Activated B cell treated with CpG ODN at 0.5 μM for 24 hours (primary cell): ENCODE data around the gene HSFX3. TPM values are rescaled to one million over a fixed set of nuclear protein-coding genes. Genes with fewer than 3 reads are reported as not detected.
"Not testable (repeated sequence)": the region's sequence is repeated elsewhere in the genome, so short reads cannot be mapped to it uniquely, and the experiment has no call there.

Experiments
- ATAC-seq: fragments of 200-7000 bp; cut with Tn5 transposase; one replicate; pipeline ENCODE4 v1.10.0; 2021; ENCODE audit warnings: low read depth, mild to moderate bottlenecking, moderate library complexity
- CTCF ChIA-PET: fragments of 350-600 bp; sonication (Branson Sonifier 250); formaldehyde crosslinking; loops from one replicate; lab custom pipeline; 2021; ENCODE audit warnings: antibody characterized with exemption; lab: Charles Lee
- POLR2A ChIA-PET: fragments of 350-600 bp; sonication (Branson Sonifier 250); formaldehyde crosslinking; loops from one replicate; lab custom pipeline; 2021; ENCODE audit warnings: antibody characterized with exemption; lab: Charles Lee
- DNase-seq: peaks from one replicate; pipeline ENCODE4 v3.0.0; 2022
- H3K27ac Mint-ChIP-seq: one replicate; pipeline ENCODE4 v1.8.0; 2020; ENCODE audit warnings: mixed read lengths
- H3K27me3 Mint-ChIP-seq: one replicate; pipeline ENCODE4 v1.8.0; 2021; ENCODE audit warnings: mixed read lengths
- H3K36me3 Mint-ChIP-seq: one replicate; pipeline ENCODE4 v1.8.0; 2021; ENCODE audit warnings: low read depth, mixed read lengths
- H3K4me1 Mint-ChIP-seq: one replicate; pipeline ENCODE4 v1.8.0; 2021; ENCODE audit warnings: mixed read lengths
- H3K4me3 Mint-ChIP-seq: one replicate; pipeline ENCODE4 v1.8.0; 2020; ENCODE audit warnings: mild to moderate bottlenecking, mixed read lengths
- H3K9me3 Mint-ChIP-seq: one replicate; pipeline ENCODE4 v1.8.0; 2020; ENCODE audit warnings: mixed read lengths
- intact Hi-C: fragments of 100-400 bp; cut with micrococcal nuclease; formaldehyde crosslinking; loops from one replicate; pipeline ENCODE4 v1.15.1; 2024
- total RNA-seq: library from RNA; stranded (reverse); gene quantifications from 2 replicates; pipeline ENCODE4 v1.2.3, GENCODE V29; 2022
- TF ChIP-seq, protein P1 (sequence below): fragments of 200-600 bp; IDR thresholded peaks from one replicate; pipeline ENCODE4 v1.8.0; 2022; ENCODE audit warnings: antibody characterized with exemption, mild to moderate bottlenecking

HSFX3 gene, protein sequence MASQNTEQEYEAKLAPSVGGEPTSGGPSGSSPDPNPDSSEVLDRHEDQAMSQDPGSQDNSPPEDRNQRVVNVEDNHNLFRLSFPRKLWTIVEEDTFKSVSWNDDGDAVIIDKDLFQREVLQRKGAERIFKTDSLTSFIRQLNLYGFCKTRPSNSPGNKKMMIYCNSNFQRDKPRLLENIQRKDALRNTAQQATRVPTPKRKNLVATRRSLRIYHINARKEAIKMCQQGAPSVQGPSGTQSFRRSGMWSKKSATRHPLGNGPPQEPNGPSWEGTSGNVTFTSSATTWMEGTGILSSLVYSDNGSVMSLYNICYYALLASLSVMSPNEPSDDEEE
- total RNA-seq = not detected in 2 replicates

DNA sequence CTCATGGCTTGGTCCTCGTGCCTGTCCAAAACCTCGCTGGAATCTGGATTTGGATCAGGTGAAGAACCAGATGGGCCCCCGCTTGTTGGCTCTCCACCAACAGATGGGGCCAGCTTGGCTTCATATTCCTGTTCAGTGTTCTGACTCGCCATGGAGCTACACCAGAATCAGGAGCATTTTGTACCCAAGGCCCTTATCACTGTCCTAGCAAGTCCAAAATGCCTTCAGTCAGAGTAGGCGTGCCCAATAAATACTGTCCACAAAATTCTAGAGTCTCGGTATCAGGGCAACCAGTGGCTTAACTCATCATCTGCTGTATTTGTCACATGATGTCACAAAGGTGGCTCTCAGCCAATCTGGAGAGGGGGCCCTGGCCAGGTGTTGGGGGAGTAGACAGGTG lies at the start of gene HSFX3:
Gene HSFX3, minus strand, starts transcription at position 224 of the 400 bp plus-strand sequence. Its CDS starts 72 bp downstream, at position 152.
- H3K27me3 Mint-ChIP-seq, CTCF ChIA-PET, DNase-seq, H3K4me3 Mint-ChIP-seq, ATAC-seq, H3K36me3 Mint-ChIP-seq, intact Hi-C loops, H3K27ac Mint-ChIP-seq, H3K9me3 Mint-ChIP-seq, H3K4me1 Mint-ChIP-seq, POLR2A ChIA-PET: not testable (repeated sequence)

GRCh38 chrX:149598603-149599002 lies 48.9 kb upstream of the HSFX3 start:
- DNase-seq, H3K27ac Mint-ChIP-seq, H3K36me3 Mint-ChIP-seq, ATAC-seq, H3K4me1 Mint-ChIP-seq, H3K27me3 Mint-ChIP-seq, CTCF ChIA-PET, intact Hi-C loops, POLR2A ChIA-PET, H3K4me3 Mint-ChIP-seq, H3K9me3 Mint-ChIP-seq: not testable (repeated sequence)

DNA sequence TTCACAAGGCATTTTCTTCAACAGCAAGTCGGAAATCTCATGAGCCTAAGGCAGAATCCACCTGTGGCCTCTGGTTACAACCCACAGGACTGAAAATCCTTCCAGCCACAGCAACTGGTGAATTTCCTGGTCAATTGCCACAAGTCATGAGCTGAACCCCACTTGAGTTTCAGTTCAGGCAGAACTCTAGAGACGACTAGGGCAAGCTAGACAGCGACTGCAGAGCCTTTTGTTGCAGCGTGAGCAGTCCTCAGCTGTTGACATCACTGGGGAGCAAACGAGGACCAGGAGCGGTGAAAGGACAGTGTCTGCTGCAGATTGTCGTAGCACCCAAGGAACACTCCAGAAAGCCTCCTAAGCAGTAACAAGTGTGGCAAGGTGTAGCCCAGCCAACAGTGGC lies 46.2 kb upstream of the HSFX3 start:
- not testable (repeated sequence) for H3K27ac Mint-ChIP-seq

DNA sequence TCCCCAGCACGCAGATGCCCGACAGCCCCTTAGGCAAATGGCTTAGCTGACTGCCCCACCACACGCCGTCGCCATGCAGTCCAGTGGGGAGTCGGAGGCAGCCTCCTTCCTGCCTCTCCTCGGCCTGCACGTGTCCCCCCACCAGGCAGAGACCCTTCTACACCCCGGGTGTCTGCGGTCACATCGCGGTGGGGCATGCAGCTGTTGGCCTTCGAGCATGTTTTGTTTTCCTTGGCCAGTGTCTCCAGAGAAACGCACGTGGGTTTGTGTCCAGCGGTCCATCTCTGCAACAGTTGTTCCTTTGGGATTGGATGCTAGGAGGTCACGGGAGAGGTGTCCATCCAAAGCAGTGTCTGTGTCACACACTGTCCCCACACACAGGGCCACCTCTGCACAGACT lies 45.5 kb upstream of the HSFX3 start, which contains the start of gene HSFX2:
Gene HSFX2, minus strand, starts transcription at position 101 of the 400 bp plus-strand sequence. CDS start 614 bp downstream, outside the sequence.
- intact Hi-C loops, POLR2A ChIA-PET, H3K36me3 Mint-ChIP-seq, DNase-seq, CTCF ChIA-PET, H3K27ac Mint-ChIP-seq, H3K4me1 Mint-ChIP-seq, H3K27me3 Mint-ChIP-seq, H3K4me3 Mint-ChIP-seq, H3K9me3 Mint-ChIP-seq, ATAC-seq: not testable (repeated sequence)

More for the DNA sequence above, 46.2 kb upstream of the HSFX3 start:
- CTCF ChIA-PET, H3K4me1 Mint-ChIP-seq, POLR2A ChIA-PET, H3K4me3 Mint-ChIP-seq, H3K27me3 Mint-ChIP-seq, intact Hi-C loops, H3K9me3 Mint-ChIP-seq, H3K36me3 Mint-ChIP-seq, ATAC-seq, DNase-seq: not testable (repeated sequence)

DNA sequence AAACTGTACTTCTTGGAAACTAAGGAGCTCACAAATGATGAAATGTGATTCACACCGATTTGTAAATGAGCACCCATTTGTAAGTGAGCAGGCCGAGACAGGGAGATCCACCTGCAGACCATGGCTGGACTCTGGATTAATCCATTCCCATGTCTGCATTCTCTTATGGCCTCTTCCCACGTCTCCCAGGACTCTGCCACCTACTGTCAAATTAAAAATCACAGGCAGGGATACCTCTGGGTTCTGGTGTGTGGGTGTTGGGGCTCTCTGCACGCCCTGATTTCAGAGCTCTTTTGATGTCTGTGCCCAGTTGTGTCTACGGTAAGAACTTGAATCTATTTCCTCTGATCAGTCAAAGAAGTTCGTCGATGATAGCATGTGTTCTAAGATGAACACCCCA lies 41.3 kb upstream of the HSFX3 start:
- H3K36me3 Mint-ChIP-seq, H3K27ac Mint-ChIP-seq, DNase-seq, intact Hi-C loops, H3K4me1 Mint-ChIP-seq, POLR2A ChIA-PET, H3K9me3 Mint-ChIP-seq, H3K4me3 Mint-ChIP-seq, CTCF ChIA-PET, ATAC-seq, H3K27me3 Mint-ChIP-seq: not testable (repeated sequence)

DNA sequence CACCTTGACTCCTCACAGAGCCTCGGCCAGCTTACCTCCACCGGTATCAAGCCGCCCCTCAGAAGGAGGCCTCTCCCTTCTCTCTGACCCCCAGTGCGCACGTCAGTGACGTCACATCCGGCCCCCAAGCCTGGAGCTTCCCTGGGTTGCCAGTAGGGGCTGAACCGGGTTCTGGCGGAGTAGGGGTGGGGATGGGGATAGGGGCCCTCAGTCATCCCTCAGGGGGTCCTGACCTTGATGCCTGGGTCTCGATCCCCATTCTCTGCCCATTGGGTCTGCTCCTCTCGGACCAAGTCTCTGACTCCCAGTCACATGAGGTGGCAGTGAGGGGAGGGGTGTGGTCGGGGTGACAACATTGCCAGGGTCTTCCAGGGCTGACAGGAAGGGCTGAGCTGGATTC lies 37.6 kb upstream of the HSFX3 start, which contains the start of gene MAGEA9B:
Gene MAGEA9B, minus strand, starts transcription at position 101 of the 400 bp plus-strand sequence. CDS start 4,280 bp downstream, outside the sequence.
- intact Hi-C loops, H3K27me3 Mint-ChIP-seq, H3K27ac Mint-ChIP-seq, H3K4me3 Mint-ChIP-seq, CTCF ChIA-PET, DNase-seq, H3K4me1 Mint-ChIP-seq, H3K9me3 Mint-ChIP-seq, ATAC-seq, H3K36me3 Mint-ChIP-seq, POLR2A ChIA-PET: not testable (repeated sequence)

- H3K4me3 Mint-ChIP-seq, H3K36me3 Mint-ChIP-seq, CTCF ChIA-PET, H3K27ac Mint-ChIP-seq, intact Hi-C loops, H3K4me1 Mint-ChIP-seq, POLR2A ChIA-PET, DNase-seq, ATAC-seq, H3K27me3 Mint-ChIP-seq, H3K9me3 Mint-ChIP-seq: not testable (repeated sequence)
These were observed 35.9 kb upstream of the HSFX3 start for GRCh38 chrX:149585631-149586030.

DNA sequence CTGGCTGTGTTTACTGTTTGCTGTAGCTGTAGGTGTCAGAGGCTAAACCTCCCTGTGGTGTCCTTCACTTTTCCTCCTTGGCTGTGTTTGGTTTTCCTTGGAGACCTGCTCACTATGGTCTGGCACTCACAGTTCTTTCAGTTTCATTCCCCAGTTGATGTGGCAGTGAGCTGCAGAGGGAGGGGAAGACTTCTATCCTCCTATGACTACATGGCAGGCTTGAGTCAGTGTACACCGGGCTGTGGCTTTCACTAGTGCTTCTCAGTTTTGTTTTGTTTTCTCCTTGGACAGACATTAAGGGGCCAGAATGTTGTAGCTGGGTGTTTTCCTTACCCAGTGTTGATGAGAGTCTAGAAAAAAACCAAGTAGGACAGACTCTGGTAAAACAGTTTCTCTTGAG lies 23.7 kb upstream of the HSFX3 start:
- POLR2A ChIA-PET, H3K27me3 Mint-ChIP-seq, H3K27ac Mint-ChIP-seq, intact Hi-C loops, H3K4me3 Mint-ChIP-seq, CTCF ChIA-PET, H3K4me1 Mint-ChIP-seq, DNase-seq, H3K9me3 Mint-ChIP-seq, H3K36me3 Mint-ChIP-seq, ATAC-seq: not testable (repeated sequence)

DNA sequence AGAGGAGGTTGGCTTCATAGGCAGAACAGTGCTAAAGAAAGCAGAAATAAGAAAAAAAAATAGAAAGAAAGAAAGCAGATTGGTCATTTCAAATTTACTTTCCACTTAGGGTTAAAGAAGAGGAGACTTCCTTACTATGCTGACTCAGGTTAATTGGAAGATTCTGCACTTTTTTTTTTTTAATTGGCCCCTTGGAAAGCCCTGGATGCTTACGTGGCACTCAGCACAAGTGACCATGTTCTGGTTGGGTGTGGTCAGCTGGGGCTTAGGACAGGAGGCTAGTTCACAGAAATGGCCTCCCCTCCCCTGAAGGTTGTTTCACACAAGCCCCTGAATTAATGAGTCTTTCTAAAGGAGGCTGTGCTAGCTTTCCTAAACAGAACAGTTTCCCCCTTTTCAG lies 23.0 kb upstream of the HSFX3 start:
- H3K27ac Mint-ChIP-seq = no peak overlapping the region
- no peaks in the 10 kb centered on the region for H3K9me3 Mint-ChIP-seq
- DNase-seq (no peak), ATAC-seq (no peak)
- peaks cover 6% of the 10 kb centered on the region for H3K27me3 Mint-ChIP-seq
- intact Hi-C loops = no loop called here
- H3K4me3 Mint-ChIP-seq = no peak overlapping the region
- H3K4me1 Mint-ChIP-seq = no peaks in the 10 kb centered on the region
- TF ChIP-seq, protein P1, sequence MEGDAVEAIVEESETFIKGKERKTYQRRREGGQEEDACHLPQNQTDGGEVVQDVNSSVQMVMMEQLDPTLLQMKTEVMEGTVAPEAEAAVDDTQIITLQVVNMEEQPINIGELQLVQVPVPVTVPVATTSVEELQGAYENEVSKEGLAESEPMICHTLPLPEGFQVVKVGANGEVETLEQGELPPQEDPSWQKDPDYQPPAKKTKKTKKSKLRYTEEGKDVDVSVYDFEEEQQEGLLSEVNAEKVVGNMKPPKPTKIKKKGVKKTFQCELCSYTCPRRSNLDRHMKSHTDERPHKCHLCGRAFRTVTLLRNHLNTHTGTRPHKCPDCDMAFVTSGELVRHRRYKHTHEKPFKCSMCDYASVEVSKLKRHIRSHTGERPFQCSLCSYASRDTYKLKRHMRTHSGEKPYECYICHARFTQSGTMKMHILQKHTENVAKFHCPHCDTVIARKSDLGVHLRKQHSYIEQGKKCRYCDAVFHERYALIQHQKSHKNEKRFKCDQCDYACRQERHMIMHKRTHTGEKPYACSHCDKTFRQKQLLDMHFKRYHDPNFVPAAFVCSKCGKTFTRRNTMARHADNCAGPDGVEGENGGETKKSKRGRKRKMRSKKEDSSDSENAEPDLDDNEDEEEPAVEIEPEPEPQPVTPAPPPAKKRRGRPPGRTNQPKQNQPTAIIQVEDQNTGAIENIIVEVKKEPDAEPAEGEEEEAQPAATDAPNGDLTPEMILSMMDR = no peak
- ChIA-PET POLR2A (no interaction called here), CTCF (no interaction called here)
- no peaks in the 10 kb centered on the region for H3K36me3 Mint-ChIP-seq
